K562 (cell line): ENCODE data around the gene NADK. TPM values are rescaled to one million over a fixed set of nuclear protein-coding genes. Genes with fewer than 3 reads are reported as not detected.

Experiments used
- ATAC-seq: fragments of 200-7000 bp; cut with Tn5 transposase; 3 replicates; pipeline ENCODE4 v1.9.1; 2020; ENCODE audit warnings: moderate library complexity
- BruUV-seq: library from RNA; stranded (reverse); fragments of 400-500 nt; replicated peaks from 2 replicates; lab custom pipeline; 2021; lab: Mats Ljungman, UMichigan
- CTCF ChIA-PET: fragments of 300-600 bp; formaldehyde crosslinking; extraction: SDS; loops from one replicate; lab custom pipeline; 2021; ENCODE audit warnings: low intra/inter-chr PET ratio; lab: Yijun Ruan, JAX
- POLR2A ChIA-PET: fragments of 300-600, 350-650 bp; sonication (Branson Sonifier 250); formaldehyde crosslinking; extraction: SDS; loops from one replicate; lab custom pipeline; 2021; ENCODE audit warnings: antibody characterized with exemption, inconsistent platforms; lab: Yijun Ruan, JAX
- DNase-seq, 4 experiments: peaks; one replicate each; pipeline versions ENCODE4 v3.0.0 to v3.0.0-alpha.2; 2011 to 2018; ENCODE audit warnings: low spot score in 3 of 4, mixed read lengths in 3 of 4; ENCODE audit errors: extremely low read depth in 1 of 4
- FAIRE-seq: peaks from 2 replicates; lab custom pipeline; 2011; peaks lifted over from hg19 to GRCh38; lab: Jason Lieb, UNC
- H2AFZ ChIP-seq: 2 replicates; pipeline ENCODE4 v1.6.0; 2011; ENCODE audit warnings: low read depth, low read length, control low read depth, inconsistent platforms
- H3K27ac ChIP-seq: fragments of 200-600 bp; 3 replicates; pipeline ENCODE4 v1.8.0; 2011; ENCODE audit warnings: low read depth, mild to moderate bottlenecking, control low read depth, inconsistent platforms, low read length, moderate library complexity, mixed read lengths; ENCODE audit errors: extremely low read depth
- H3K27me3 ChIP-seq, 2 experiments: fragments of 300-600 bp in 1 of 2; 2 replicates in 1 of 2; 3 replicates in 1 of 2; pipeline versions ENCODE4 v1.6.0 to v1.8.0; 2011; ENCODE audit warnings: inconsistent platforms in 2 of 2, low read length in 2 of 2, mild to moderate bottlenecking in 1 of 2, mixed read lengths in 1 of 2, moderate library complexity in 1 of 2; ENCODE audit not compliant: control insufficient read depth in 2 of 2, insufficient read depth in 2 of 2
- H3K36me3 ChIP-seq: fragments of 300-600 bp; 3 replicates; pipeline ENCODE4 v1.8.0; 2011; ENCODE audit warnings: mild to moderate bottlenecking, low read length, inconsistent platforms; ENCODE audit not compliant: control insufficient read depth, insufficient read depth
- H3K4me1 ChIP-seq, 2 experiments: fragments of 200-600 bp in 1 of 2; replicated peaks in 1 of 2; 2 replicates in 1 of 2; 3 replicates in 1 of 2; pipeline versions ENCODE4 v1.5.1 to v1.8.0; 2011; ENCODE audit warnings: inconsistent platforms in 2 of 2, low read length in 2 of 2, mild to moderate bottlenecking in 1 of 2, mixed read lengths in 1 of 2, moderate library complexity in 1 of 2; ENCODE audit not compliant: control insufficient read depth in 2 of 2, insufficient read depth in 2 of 2
- H3K4me2 ChIP-seq: 2 replicates; pipeline ENCODE4 v1.6.1; 2011; ENCODE audit warnings: low read length, control low read depth, inconsistent platforms, mixed read lengths; ENCODE audit not compliant: insufficient read depth
- H3K4me3 ChIP-seq: fragments of 200-600 bp; sonication (generic), shearing (Covaris generic); 2 replicates; pipeline ENCODE4 v1.5.1; 2016; ENCODE audit warnings: control low read depth, inconsistent platforms
- H3K79me2 ChIP-seq: fragments of 200-600 bp; 3 replicates; pipeline ENCODE4 v1.8.0; 2011; ENCODE audit warnings: low read length, inconsistent platforms; ENCODE audit not compliant: control insufficient read depth, insufficient read depth
- H3K9ac ChIP-seq, 2 experiments: 2 replicates each; pipeline versions ENCODE4 v1.6.0 to v1.6.1; 2011; ENCODE audit warnings: low read depth in 2 of 2, low read length in 2 of 2, control low read depth in 1 of 2, inconsistent platforms in 1 of 2, mild to moderate bottlenecking in 1 of 2, mixed read lengths in 1 of 2; ENCODE audit not compliant: insufficient read depth in 1 of 2
- H3K9me1 ChIP-seq: one replicate; pipeline ENCODE4 v1.6.0; 2011; ENCODE audit warnings: inconsistent platforms, mild to moderate bottlenecking, low read length, moderate library complexity; ENCODE audit not compliant: control insufficient read depth, insufficient read depth
- H3K9me3 ChIP-seq: replicated peaks from 2 replicates; pipeline ENCODE4 v1.5.1; 2011; ENCODE audit warnings: low read depth, low read length, inconsistent platforms; ENCODE audit not compliant: control insufficient read depth, insufficient read depth
- H4K20me1 ChIP-seq: replicated peaks from 2 replicates; pipeline ENCODE4 v1.6.1; 2011; ENCODE audit warnings: low read length, inconsistent platforms, mixed read lengths; ENCODE audit not compliant: control insufficient read depth, insufficient read depth
- EGR1 ChIP-seq: fragments of 450-650 bp; conservative IDR thresholded peaks from 2 replicates; pipeline ENCODE4 v1.6.1; 2017; ENCODE audit warnings: mild to moderate bottlenecking
- WGBS: fragments of 100-300 bp; shearing (Covaris generic); methylation state at CpG from one replicate; pipeline ENCODE4 v1.1.6; 2016; ENCODE audit warnings: low coverage, mixed read lengths; ENCODE audit not compliant: insufficient coverage; ENCODE audit errors: missing lambda C conversion rate; 5-methylcytosine and 5-hydroxymethylcytosine counted together
- in situ Hi-C: fragments of 300-500 bp; cut with MboI; formaldehyde crosslinking; loops from 4 replicates; pipeline ENCODE4 v1.15.0; 2018; ENCODE audit warnings: inconsistent platforms, mixed read lengths
- intact Hi-C: fragments of 100-400 bp; cut with micrococcal nuclease; formaldehyde crosslinking; loops from 2 replicates; pipeline ENCODE4 v1.14.2; 2022
- polyA plus RNA-seq, 8 experiments: library from polyadenylated mRNA; depleted of rRNA in 4 of 8; stranded (reverse) in 5 of 8; unstranded in 3 of 8; fragments of >200 nt; fragmentation: Nextera tagmentation in 2 of 8; fragmentation: Illumina TruSeq in 1 of 8; extraction: Ambion mirVana in 2 of 8; extraction: Trizol in 1 of 8; gene quantifications; 2 replicates each; pipeline versions ENCODE4 v1.2.1 to v1.2.3, GENCODE V29; 2011 to 2014; ENCODE audit warnings: inconsistent platforms in 1 of 8, missing spikeins in 1 of 8
- total RNA-seq, 7 experiments: library from RNA; depleted of rRNA in 6 of 7; stranded (reverse); fragments of >200 nt in 6 of 7; fragmentation: Illumina TruSeq in 2 of 7; extraction: Trizol in 2 of 7; gene quantifications; 2 replicates each; pipeline versions ENCODE4 v1.2.1 to v1.2.3, GENCODE V29; 2011 to 2021; ENCODE audit warnings: low replicate concordance in 1 of 7
- TF ChIP-seq, protein P1 (sequence below): sonication (generic); formaldehyde crosslinking; IDR thresholded peaks from 2 replicates; pipeline ENCODE4 v1.8.0; 2022; ENCODE audit warnings: mild to moderate bottlenecking, missing genetic modification reagents

NADK gene
- total and polyA plus RNA-seq, 9 of the 15 experiments (the other 6 are each of a cell fraction or from before 2014, with no cell fraction given) = 1.5 to 135 (median 75.1) TPM

DNA sequence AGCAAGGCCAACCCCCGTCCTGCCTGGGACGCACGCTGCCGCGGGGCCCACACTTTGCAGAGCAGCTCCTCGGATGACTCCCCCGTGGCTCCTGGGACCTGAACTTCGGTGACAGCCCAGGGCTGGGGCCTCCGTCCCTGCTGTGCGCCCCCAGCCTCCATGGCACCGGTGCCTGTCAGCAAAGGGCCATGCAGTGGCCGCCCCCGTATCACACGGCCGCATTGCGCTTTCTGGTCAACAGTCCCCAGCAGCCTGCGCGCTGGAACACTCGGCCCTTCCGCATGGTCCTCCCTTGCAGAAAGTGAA, 18.0 kb downstream of the NADK start:
- H3K9ac ChIP-seq = peak overlapping the region in 1 of 2 experiments; percentile 86; a peak in 2 of 4 replicates
- 0 out of 2 replicates have a peak, but pooled peaks cover 5% of the 10 kb centered on the region for H4K20me1 ChIP-seq
- no peak for ATAC-seq
- CTCF ChIA-PET = no interaction called here
- H3K9me3 ChIP-seq = no peaks in the 10 kb centered on the region
- no peak overlapping the region for H2AFZ ChIP-seq
- peaks cover 64% of the 10 kb centered on the region for H3K79me2 ChIP-seq
- no peak overlapping the region for H3K27ac ChIP-seq
- peaks cover 96% of the 10 kb centered on the region for H3K36me3 ChIP-seq
- no peaks in the 10 kb centered on the region for H3K27me3 ChIP-seq
- peaks cover 9% of the 10 kb centered on the region for H3K9me1 ChIP-seq
- H3K4me2 ChIP-seq = no peak overlapping the region
- in situ Hi-C loops = no loop called here
- no peak overlapping the region for H3K4me3 ChIP-seq
- BruUV-seq = no TSS peak
- peak in 1 of 4 experiments; percentile 15 for DNase-seq
- intact Hi-C loops = no loop called here
- POLR2A ChIA-PET = interaction anchor here (0.6 to 1.7 kb wide), 3 partner anchors 11 to 390 kb away, joined by 3 to 6 read pairs (median 3); no protein-coding TSS in a partner anchor
- WGBS = 92% methylated on average over 15 of the region's 20 CpGs
- peaks cover 16 to 56% of the 10 kb centered on the region in 2 experiments for H3K4me1 ChIP-seq
- FAIRE-seq = no peak
- TF ChIP-seq, protein P1, sequence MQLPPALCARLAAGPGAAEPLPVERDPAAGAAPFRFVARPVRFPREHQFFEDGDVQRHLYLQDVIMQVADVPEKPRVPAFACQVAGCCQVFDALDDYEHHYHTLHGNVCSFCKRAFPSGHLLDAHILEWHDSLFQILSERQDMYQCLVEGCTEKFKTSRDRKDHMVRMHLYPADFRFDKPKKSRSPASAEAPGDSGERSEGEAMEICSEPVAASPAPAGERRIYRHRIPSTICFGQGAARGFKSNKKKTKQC (CRISPR knock-in tag) = no peak
- 0 out of 2 replicates have a peak, but pooled peaks have one; percentile 21 for TF ChIP-seq EGR1
- TF ChIP-seq, all 486 proteins: peak for 1
